HG03439 (cell line): Measurements from ENCODE around the gene FTCDNL1.

ENCODE experiments used
- ATAC-seq: cut with Tn5 transposase; IDR thresholded peaks from one replicate; pipeline ENCODE4 v1.9.1; 2021; ENCODE audit warnings: mild to moderate bottlenecking, moderate library complexity; ENCODE audit not compliant: unreplicated experiment

FTCDNL1 gene

GRCh38 chr2:199792381-199792780 is 58.6 kb downstream of the FTCDNL1 start:
- no peak for ATAC-seq

- ATAC-seq = no peak
Observed at GRCh38 chr2:199791326-199791725, 59.7 kb downstream of the FTCDNL1 start.

DNA sequence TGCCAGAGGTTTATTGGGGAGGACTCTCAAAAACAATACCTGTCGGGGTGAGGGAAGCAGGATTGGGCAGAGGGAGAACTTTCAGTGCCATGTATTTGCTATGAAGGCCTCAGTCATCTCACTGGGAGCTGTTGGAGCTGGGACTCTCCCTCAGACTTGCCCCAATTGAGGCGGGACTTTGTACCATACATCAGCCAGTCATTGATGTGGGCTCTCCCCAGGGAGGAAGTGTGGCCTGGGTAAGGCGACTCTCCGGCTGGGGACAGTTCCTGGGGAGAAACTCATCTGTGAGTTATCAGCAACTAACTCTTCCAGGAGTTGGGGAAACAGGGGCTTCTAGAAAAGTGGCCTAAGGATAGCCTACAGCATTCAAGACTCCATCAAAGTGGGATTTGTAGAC is 66.5 kb downstream of the FTCDNL1 start:
- ATAC-seq = no peak

GRCh38 chr2:199779589-199779988 is 71.4 kb downstream of the FTCDNL1 start:
- no peak for ATAC-seq

DNA sequence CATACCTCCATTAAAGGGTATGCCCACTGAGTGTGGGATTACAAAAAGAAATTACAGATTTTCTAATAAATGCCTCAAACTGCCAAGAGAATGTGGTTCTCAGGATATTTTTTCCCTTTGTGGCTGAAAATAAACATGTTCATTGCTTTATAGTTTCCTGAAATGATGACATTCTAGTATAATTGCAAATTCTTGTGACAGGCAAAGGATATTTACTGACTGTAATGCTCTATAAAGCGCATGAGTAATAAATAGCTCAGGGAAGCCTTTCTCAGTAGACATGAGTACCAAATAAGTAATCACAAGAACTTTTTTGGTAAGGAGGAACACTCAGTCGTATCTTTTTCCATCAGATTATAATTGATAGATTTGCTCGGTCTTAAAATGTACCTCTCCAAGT is 72.3 kb downstream of the FTCDNL1 start:
- ATAC-seq = no peak

- ATAC-seq = no peak
Observed at GRCh38 chr2:199777916-199778315, 73.1 kb downstream of the FTCDNL1 start.

DNA sequence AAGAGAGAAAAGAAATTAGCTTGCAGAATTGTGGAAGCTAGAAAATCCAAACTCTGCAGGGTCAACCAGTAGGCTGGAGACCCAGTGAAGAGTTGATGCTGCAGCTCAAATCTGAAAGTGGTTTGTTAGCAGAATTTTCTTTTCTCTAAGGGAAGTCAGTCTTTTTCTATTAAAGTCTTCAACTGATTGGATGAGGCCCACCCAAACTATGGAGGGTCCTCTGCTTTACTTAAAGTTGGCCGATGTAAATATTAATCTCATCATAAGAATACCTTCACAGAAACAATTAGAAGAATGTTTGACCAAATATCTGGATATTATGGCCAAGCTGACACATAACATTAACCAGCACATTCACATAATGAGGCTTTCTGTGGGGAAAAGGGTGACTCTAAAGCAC is 73.7 kb downstream of the FTCDNL1 start:
- no peak for ATAC-seq

- ATAC-seq = no peak
Observed at GRCh38 chr2:199775267-199775666, 75.7 kb downstream of the FTCDNL1 start.

- no peak for ATAC-seq
Observed at GRCh38 chr2:199772035-199772976, 78.7 kb downstream of the FTCDNL1 start.

DNA sequence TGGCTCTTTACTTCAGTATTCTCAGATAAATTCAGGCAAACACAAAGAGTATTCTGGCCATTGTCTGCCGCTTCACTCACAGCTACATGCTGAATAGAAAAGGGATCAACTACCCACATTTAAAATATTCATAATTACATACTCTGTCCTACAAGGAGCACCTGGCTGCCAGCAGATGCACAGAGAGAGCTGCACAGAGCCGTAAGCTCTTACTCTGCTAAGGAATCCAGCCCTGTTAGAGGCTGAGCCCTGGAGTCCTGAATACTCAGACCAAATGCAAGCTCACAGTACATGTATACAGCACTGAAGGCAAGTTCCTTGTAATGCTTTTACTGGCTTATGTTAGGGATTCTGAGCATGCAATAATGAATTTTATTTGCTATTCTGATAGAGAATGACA is 80.3 kb downstream of the FTCDNL1 start:
- no peak for ATAC-seq

- ATAC-seq = no peak
Observed at GRCh38 chr2:199765646-199766045, 85.3 kb downstream of the FTCDNL1 start.

GRCh38 chr2:199764273-199764800 is 86.7 kb downstream of the FTCDNL1 start:
- no peak for ATAC-seq

- no peak for ATAC-seq
Observed at GRCh38 chr2:199762963-199763362, 88.0 kb downstream of the FTCDNL1 start.

DNA sequence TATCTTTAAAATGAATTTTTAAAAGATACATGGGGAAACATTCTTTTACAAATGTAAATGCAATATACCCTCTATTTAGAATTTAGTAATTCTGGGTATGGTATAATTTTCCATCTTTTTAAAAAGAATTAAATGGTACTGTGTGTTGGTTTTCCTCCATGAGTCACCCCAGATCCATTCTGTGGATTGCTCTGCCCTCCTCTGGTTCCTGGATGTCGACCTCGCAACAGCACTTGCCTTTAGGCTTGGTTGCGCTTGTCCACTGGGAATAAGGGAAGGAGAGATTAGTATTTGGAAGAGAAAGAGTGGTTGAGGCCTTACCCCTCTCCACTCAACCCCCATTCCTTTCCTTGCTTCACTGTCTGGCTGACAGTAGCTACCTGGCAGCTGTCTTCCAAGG is 90.4 kb downstream of the FTCDNL1 start:
- no peak for ATAC-seq

DNA sequence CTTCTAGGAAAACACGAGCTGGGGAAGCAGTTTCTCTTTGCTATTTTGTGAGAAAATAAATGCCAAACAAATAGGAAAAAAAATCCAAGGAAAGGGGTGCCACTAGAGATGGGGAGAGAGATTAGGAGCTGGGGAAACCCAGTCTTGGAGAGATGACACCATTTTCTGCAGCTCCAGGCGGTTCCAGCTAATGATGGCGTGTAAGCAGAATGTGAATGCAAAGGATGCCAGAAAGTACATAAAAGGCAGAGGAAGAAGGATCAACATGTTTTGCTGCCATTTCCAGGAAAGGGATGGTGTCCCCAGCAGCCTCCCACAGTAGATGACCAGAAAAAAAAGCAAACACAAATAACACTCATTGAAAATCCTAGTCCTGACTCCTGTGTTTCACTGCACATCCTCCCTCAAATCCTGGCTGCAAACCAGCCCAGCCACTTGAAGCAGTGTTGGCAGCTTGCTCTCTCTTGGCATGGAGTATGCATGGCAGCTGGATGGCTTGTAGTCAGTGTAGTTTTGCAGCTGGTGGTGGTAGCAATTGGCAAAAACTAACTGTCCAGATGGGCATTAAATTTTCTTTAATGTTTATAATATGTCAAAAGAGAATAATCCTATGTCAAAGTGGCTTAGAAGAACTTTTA is 93.6 kb downstream of the FTCDNL1 start:
- ATAC-seq = no peak

DNA sequence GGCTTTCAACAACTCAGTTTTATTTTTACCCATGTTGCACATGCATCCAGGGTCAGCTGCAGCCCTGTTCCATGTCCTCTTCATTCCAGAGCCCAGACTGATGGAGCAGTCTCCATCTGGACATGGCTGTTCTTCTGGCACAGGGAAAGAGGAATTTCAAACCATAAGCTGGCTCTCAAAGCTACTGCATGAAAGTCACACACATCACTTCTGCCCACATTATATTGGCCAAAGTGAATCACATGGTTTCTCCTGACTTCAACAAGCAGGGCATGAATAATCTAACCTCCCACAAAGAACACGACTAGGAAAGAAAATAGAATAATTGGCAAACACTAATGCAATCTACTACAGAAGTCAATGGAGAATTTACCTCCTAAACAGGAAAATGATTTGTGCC is 94.2 kb downstream of the FTCDNL1 start:
- ATAC-seq = no peak

DNA sequence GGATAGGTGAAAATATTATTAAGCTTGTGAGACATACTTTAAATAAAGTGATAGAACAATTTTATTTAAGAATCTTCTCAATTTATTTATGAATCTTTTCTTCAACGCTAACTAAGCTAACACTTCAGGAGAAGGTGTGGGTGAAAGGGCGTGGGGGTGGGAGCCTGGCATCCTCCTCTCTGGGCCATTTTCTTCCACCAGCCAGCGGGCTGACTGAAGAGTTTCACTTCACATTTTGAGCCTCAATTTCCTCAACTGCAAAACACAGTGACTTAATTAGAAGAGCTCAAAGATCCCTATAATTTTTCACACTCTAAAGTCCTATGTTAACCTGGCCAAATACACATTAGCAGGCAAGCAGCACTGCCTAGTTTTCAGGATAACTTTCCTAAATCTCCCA is 94.8 kb downstream of the FTCDNL1 start:
- ATAC-seq = no peak

DNA sequence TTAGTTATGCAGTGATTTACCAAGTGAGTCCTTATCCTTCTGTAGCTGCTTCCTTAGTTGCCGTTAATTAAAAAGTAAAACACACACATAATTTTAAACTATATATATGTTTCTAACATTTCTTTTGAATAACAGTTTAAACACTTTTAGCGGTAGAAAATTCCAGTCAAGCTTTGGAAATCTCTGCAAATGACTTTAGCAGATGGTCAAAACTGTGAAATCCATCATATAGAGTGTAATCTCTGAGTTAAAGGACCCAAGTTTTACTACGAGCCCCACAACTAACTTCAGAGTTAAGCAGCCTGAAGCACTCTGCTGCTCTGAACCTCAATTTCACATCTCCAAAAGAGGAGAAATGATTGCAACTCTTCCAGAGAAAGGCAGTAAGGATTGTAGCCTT is 96.2 kb downstream of the FTCDNL1 start:
- ATAC-seq = no peak

DNA sequence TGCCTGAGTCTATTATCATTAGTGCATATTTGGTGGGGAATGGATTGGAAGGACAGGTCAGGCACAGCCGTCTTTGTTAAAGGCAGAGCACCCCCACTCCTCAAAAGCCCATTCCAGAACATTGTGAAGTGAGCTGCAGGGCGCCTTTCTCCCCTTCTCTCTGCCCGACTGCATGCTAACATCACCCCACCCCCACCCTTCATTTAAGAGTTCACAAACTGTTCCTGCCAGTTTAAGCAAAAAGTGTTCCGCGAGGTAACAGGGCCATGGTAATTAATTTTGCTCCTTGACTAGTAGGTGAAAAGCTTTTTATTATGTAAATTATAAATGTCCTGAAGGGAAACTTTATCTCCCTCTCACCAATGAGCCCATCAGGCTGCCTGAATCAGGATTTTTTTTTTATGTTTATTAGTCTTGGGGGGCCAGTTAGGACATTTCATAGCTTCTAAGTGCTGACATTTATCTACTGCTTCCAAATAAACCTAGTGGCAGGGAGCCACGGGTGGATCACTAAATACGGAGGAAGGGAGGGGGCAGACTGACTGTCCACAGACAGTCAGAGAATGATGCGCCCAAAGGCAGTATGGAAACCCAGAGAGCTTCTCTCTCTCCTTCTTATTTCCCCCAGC is 99.4 kb downstream of the FTCDNL1 start:
- no peak for ATAC-seq

DNA sequence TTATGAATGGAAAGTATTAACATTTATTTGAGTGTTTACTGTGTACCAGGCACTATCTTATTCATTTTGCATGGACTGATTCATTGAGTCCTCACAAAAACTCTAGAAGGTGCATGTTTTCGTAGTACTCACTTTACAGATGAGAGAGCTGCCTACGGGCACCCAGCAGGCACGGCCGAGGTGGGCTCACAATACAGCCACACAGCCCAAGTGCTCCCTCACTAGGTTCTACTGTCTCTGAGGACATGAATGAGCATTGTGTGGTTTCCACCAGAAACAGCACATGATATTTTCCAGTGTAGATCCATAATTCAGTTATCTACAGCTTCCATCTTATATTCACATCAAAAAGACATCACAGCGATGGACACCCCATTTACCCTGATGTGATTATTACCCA is 101.4 kb downstream of the FTCDNL1 start:
- ATAC-seq = no peak

DNA sequence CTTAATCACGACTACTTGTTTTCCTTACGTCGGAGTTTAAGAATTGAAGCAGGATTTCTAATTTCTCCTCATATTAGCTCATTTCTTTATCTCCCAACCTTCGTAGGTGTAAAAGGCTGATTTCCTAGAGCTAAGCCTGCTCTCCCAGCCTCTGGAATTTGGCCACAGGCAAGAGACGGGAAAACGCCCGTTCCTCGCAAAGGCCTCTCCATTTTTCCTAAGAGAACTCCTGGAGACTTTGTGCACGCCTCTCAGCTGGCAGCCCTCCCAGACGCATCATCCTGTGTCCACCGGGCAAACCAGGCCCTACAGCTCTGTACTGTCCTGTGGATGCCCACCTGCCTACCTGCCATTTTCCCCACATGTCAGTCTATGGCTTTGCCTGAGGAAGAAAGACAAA is 106.3 kb downstream of the FTCDNL1 start:
- no peak for ATAC-seq

GRCh38 chr2:199744260-199744659 is 106.7 kb downstream of the FTCDNL1 start:
- ATAC-seq = no peak
